ENCODE results near the gene ZNF385C. TPM values are rescaled to one million over a fixed set of nuclear protein-coding genes. Genes with fewer than 3 reads are reported as not detected.

The ZNF385C gene
- total RNA-seq, 1 experiment from 2014 or later = 3.7 TPM

GRCh38 chr17:42047343-42047742 is 50.9 kb downstream of the ZNF385C start:
- Mint-ChIP-seq H3K4me1 (peaks cover 17% of the 10 kb centered on the region), H3K9me3 (no peaks in the 10 kb centered on the region), H3K4me3 (no peak overlapping the region), H3K27ac (no peak overlapping the region), H3K36me3 (no peaks in the 10 kb centered on the region), H3K27me3 (ENCODE audit: low read depth) (peaks cover 9% of the 10 kb centered on the region)
- ChIA-PET POLR2A (no interaction called here), CTCF (interaction anchor here (1.1 kb wide), 1 partner anchor 27 kb away, joined by 3 read pairs; the partner anchor contains the start of gene NKIRAS2)
- no peak for DNase-seq (ENCODE audit: low spot score)
- TF ChIP-seq ARID4B (CRISPR knock-in tag; IDR thresholded peaks at IDR 0.05; ENCODE audit: borderline replicate concordance) (no peak), FOXP1 (CRISPR knock-in tag; IDR thresholded peaks at IDR 0.05; ENCODE audit: borderline replicate concordance) (no peak), ZNF263 (CRISPR knock-in tag; IDR thresholded peaks at IDR 0.05; ENCODE audit: low read depth) (no peak), GTF2I (CRISPR knock-in tag; conservative IDR thresholded peaks at IDR 0.05) (no peak), IRF2 (CRISPR knock-in tag; IDR thresholded peaks at IDR 0.05; ENCODE audit: borderline replicate concordance, low read depth) (no peak), CBFB (CRISPR knock-in tag; IDR thresholded peaks at IDR 0.05; ENCODE audit: low read depth) (no peak), MLX (CRISPR knock-in tag; IDR thresholded peaks at IDR 0.05) (no peak), ZNF317 (CRISPR knock-in tag; IDR thresholded peaks at IDR 0.05; ENCODE audit: borderline replicate concordance, low read depth) (no peak), GRHL2 (CRISPR knock-in tag; IDR thresholded peaks at IDR 0.05; ENCODE audit: insufficient replicate concordance, severe bottlenecking) (no peak)
- ATAC-seq = no peak

- CTCF ChIA-PET = interaction anchor here (1.3 to 3.5 kb wide), 3 partner anchors 17 to 56 kb away, joined by 3 to 20 read pairs (median 8); no protein-coding TSS in a partner anchor
Measured at GRCh38 chr17:42045719-42046118, 52.6 kb downstream of the ZNF385C start.

More at GRCh38 chr17:42045719-42046118, 52.6 kb downstream of the ZNF385C start:
- TF ChIP-seq GABPB1 (CRISPR knock-in tag; IDR thresholded peaks at IDR 0.05) (no peak), AR (CRISPR knock-in tag; IDR thresholded peaks at IDR 0.05) (no peak), ZNF281 (CRISPR knock-in tag; IDR thresholded peaks at IDR 0.05) (no peak)
- H3K27ac Mint-ChIP-seq = peak overlapping the region; percentile 83
- H3K36me3 Mint-ChIP-seq = no peaks in the 10 kb centered on the region
- peaks cover 4% of the 10 kb centered on the region; the same call in 1 of the 2 replicates for H3K27me3 Mint-ChIP-seq (ENCODE audit: low read depth)
- ATAC-seq (no peak), DNase-seq (ENCODE audit: low spot score) (no peak)
- H3K9me3 Mint-ChIP-seq = no peaks in the 10 kb centered on the region
- POLR2A ChIA-PET = no interaction called here
- H3K4me1 Mint-ChIP-seq = peaks cover under 1% of the 10 kb centered on the region
- H3K4me3 Mint-ChIP-seq = no peak overlapping the region
